ENCODE measurements around the gene CLRN1.

Gene CLRN1

DNA sequence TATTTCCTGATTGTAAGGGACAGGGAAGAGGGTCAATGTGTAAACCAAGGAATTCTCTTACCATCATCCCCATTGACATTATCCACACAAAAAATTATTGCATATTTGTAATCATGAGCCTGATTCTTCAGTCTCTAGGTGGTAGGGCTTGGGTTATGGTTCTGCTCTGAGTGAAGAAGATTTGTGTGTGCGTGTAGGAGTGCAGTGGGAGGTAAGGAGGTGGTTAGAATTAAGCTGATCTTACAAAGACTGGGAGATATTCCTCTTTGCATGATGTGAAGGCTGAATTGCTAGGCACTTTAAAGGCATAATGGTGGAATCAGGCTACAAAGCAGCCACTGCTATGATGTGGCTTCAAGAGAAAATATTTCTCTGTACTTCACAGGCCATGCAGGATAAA lies 44.3 kb downstream of the CLRN1 start:
- Histone ChIP-seq H3K9me2 (replicated peaks; ENCODE audit: insufficient read depth, low read length) (no peaks in the 10 kb centered on the region), H3K9me3 (ENCODE audit: insufficient read depth, low read length) (no peaks in the 10 kb centered on the region), H4K20me1 (ENCODE audit: low read depth, low read length) (no peaks in the 10 kb centered on the region), H2AFZ (ENCODE audit: low read depth, low read length, severe bottlenecking) (no peak overlapping the region), H3K79me2 (ENCODE audit: insufficient read depth, low read length) (no peaks in the 10 kb centered on the region), H3K9ac (ENCODE audit: low read length) (no peak overlapping the region), H3K27ac (ENCODE audit: low read depth, low read length) (no peak overlapping the region), H3F3A (ENCODE audit: insufficient read depth) (no peaks in the 10 kb centered on the region), H3K27me3 (ENCODE audit: low read length) (no peaks in the 10 kb centered on the region), H3K4me2 (ENCODE audit: low read depth, low read length, poor library complexity, severe bottlenecking) (no peak overlapping the region), H3K4me3 (ENCODE audit: insufficient read depth, low read length, poor library complexity, severe bottlenecking) (no peak overlapping the region), H3K36me3 (ENCODE audit: low read length) (no peaks in the 10 kb centered on the region)
- TF ChIP-seq, protein P1, sequence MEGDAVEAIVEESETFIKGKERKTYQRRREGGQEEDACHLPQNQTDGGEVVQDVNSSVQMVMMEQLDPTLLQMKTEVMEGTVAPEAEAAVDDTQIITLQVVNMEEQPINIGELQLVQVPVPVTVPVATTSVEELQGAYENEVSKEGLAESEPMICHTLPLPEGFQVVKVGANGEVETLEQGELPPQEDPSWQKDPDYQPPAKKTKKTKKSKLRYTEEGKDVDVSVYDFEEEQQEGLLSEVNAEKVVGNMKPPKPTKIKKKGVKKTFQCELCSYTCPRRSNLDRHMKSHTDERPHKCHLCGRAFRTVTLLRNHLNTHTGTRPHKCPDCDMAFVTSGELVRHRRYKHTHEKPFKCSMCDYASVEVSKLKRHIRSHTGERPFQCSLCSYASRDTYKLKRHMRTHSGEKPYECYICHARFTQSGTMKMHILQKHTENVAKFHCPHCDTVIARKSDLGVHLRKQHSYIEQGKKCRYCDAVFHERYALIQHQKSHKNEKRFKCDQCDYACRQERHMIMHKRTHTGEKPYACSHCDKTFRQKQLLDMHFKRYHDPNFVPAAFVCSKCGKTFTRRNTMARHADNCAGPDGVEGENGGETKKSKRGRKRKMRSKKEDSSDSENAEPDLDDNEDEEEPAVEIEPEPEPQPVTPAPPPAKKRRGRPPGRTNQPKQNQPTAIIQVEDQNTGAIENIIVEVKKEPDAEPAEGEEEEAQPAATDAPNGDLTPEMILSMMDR (IDR thresholded peaks at IDR 0.05; ENCODE audit: insufficient read depth, low read length, poor library complexity, severe bottlenecking) = no peak
- TF ChIP-seq EZH2phosphoT487 (conservative IDR thresholded peaks at IDR 0.05; ENCODE audit: low read length) = no peak

DNA sequence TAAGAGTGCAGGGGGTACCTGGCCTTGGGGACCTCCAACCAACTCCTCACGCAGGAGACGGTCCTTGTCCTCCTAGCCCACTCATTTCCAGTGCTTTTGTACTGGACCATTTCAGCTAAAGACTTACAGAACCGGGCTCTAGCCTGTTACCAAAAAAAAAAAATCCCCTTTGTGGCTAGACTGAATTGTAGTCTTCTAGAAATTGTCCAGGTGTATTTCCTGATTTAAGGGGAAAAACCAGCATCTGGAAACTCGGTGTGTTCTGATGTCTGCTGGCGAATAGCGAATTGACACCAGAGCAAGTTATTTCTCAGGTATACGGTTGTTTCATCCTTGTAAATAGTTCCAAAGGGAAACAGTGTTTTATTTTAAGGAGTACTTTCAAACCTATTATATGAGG lies 46.2 kb downstream of the CLRN1 start:
- no peak overlapping the region for H3K27ac ChIP-seq (ENCODE audit: low read depth, low read length)
- no peak for TF ChIP-seq EZH2phosphoT487 (conservative IDR thresholded peaks at IDR 0.05; ENCODE audit: low read length)
- TF ChIP-seq, protein P1 (IDR thresholded peaks at IDR 0.05; ENCODE audit: insufficient read depth, low read length, poor library complexity, severe bottlenecking) = no peak
- H3F3A ChIP-seq (ENCODE audit: insufficient read depth) = no peaks in the 10 kb centered on the region
- H2AFZ ChIP-seq (ENCODE audit: low read depth, low read length, severe bottlenecking) = no peak overlapping the region
- H3K79me2 ChIP-seq (ENCODE audit: insufficient read depth, low read length) = no peaks in the 10 kb centered on the region
- no peaks in the 10 kb centered on the region for H3K9me3 ChIP-seq (ENCODE audit: insufficient read depth, low read length)
- H3K27me3 ChIP-seq (ENCODE audit: low read length) = no peaks in the 10 kb centered on the region
- no peaks in the 10 kb centered on the region for H3K36me3 ChIP-seq (ENCODE audit: low read length)
- H3K9ac ChIP-seq (ENCODE audit: low read length) = no peak overlapping the region
- H4K20me1 ChIP-seq (ENCODE audit: low read depth, low read length) = no peaks in the 10 kb centered on the region
- H3K4me2 ChIP-seq (ENCODE audit: low read depth, low read length, poor library complexity, severe bottlenecking) = no peak overlapping the region
- H3K9me2 ChIP-seq (replicated peaks; ENCODE audit: insufficient read depth, low read length) = no peaks in the 10 kb centered on the region
- H3K4me3 ChIP-seq (ENCODE audit: insufficient read depth, low read length, poor library complexity, severe bottlenecking) = no peak overlapping the region

DNA sequence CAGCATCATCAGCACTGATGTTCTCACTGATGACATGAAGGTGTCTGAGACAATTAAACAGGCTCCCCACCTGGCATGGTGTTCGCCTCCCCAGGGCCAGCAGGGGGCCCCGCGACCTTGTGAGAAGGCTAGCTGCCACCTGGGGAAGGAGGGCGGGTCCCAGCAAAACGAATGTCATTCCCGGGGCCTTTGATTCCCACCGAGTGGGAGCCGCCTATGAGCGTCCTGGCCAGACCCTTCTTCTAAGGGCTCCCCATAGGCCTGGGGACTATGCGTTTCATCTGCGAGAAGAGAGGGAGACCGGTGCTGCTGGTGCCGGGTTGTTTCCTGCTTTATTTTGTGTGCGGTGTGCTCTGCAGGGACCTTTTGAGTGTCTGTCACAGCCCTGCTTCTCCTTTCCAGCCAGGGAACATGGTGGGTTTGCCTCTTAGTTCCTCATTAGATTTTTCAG lies 46.8 kb downstream of the CLRN1 start:
- Histone ChIP-seq H2AFZ (ENCODE audit: low read depth, low read length, severe bottlenecking) (no peak overlapping the region), H3K4me2 (ENCODE audit: low read depth, low read length, poor library complexity, severe bottlenecking) (no peak overlapping the region), H4K20me1 (ENCODE audit: low read depth, low read length) (no peaks in the 10 kb centered on the region), H3K9me2 (replicated peaks; ENCODE audit: insufficient read depth, low read length) (no peaks in the 10 kb centered on the region), H3K27ac (ENCODE audit: low read depth, low read length) (no peak overlapping the region), H3K9ac (ENCODE audit: low read length) (no peak overlapping the region), H3K36me3 (ENCODE audit: low read length) (no peaks in the 10 kb centered on the region), H3K4me3 (ENCODE audit: insufficient read depth, low read length, poor library complexity, severe bottlenecking) (no peak overlapping the region), H3K79me2 (ENCODE audit: insufficient read depth, low read length) (no peaks in the 10 kb centered on the region), H3F3A (ENCODE audit: insufficient read depth) (no peaks in the 10 kb centered on the region), H3K27me3 (ENCODE audit: low read length) (no peaks in the 10 kb centered on the region), H3K9me3 (ENCODE audit: insufficient read depth, low read length) (no peaks in the 10 kb centered on the region)
- TF ChIP-seq, protein P1 (IDR thresholded peaks at IDR 0.05; ENCODE audit: insufficient read depth, low read length, poor library complexity, severe bottlenecking) = peak; percentile 59
- no peak for TF ChIP-seq EZH2phosphoT487 (conservative IDR thresholded peaks at IDR 0.05; ENCODE audit: low read length)

Data from SU-DHL-6 (cell line).